PFSK-1 (cell line): ENCODE data around the gene MEN1.
A peak's percentile ranks its signal among the peaks of the same experiment; 100 is the strongest.

ENCODE experiments used
- FOXP2 ChIP-seq: optimal IDR thresholded peaks from 2 replicates; pipeline ENCODE3; 2011; ENCODE audit warnings: borderline replicate concordance, control low read depth, inconsistent platforms; ENCODE audit not compliant: insufficient read depth; ENCODE audit errors: extremely low read length, extremely low read depth
- POLR2AphosphoS5 ChIP-seq: IDR thresholded peaks from 2 replicates; pipeline ENCODE4 v1.6.1; 2012; ENCODE audit warnings: low read depth, mild to moderate bottlenecking, control low read depth, low read length, moderate library complexity
- SIN3A ChIP-seq: IDR thresholded peaks from 2 replicates; pipeline ENCODE4 v1.6.1; 2012; ENCODE audit warnings: mild to moderate bottlenecking, low read length, moderate library complexity, borderline replicate concordance; ENCODE audit not compliant: insufficient read depth
- TAF1 ChIP-seq: IDR thresholded peaks from 2 replicates; pipeline ENCODE4 v1.6.1; 2012; ENCODE audit warnings: low read length, control low read depth, borderline replicate concordance; ENCODE audit not compliant: insufficient read depth
- TF ChIP-seq, protein P1 (sequence below), 2 experiments: IDR thresholded peaks; 2 replicates each; pipeline versions ENCODE4 v1.6.1 to v1.8.0; 2011 to 2012; ENCODE audit warnings: low read depth in 2 of 2, low read length in 2 of 2, control low read depth in 1 of 2, inconsistent platforms in 1 of 2, mild to moderate bottlenecking in 1 of 2, moderate library complexity in 1 of 2; ENCODE audit not compliant: insufficient read depth in 1 of 2

Gene MEN1

DNA sequence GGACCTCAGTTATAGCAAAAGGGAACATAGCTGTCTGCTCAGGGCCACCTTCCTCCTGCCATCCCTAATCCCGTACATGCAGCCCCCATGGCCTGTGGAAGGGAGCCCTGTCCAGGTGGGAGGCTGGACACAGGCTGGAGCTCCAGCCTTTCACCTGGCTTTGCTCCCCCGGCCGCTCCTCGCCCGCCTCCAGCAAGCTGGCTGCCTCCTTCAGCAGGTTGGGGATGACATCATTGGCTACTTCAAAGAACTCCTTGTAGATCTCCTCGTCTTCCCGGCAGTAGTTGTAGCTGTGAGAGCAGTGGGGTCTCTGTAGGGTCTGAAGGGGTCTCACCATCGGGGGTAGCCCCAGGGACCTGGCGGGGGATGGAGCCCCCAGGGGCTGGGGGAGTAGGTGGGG lies 4.9 kb downstream of the MEN1 start:
- TF ChIP-seq FOXP2: no peak
- TF ChIP-seq, protein P1, sequence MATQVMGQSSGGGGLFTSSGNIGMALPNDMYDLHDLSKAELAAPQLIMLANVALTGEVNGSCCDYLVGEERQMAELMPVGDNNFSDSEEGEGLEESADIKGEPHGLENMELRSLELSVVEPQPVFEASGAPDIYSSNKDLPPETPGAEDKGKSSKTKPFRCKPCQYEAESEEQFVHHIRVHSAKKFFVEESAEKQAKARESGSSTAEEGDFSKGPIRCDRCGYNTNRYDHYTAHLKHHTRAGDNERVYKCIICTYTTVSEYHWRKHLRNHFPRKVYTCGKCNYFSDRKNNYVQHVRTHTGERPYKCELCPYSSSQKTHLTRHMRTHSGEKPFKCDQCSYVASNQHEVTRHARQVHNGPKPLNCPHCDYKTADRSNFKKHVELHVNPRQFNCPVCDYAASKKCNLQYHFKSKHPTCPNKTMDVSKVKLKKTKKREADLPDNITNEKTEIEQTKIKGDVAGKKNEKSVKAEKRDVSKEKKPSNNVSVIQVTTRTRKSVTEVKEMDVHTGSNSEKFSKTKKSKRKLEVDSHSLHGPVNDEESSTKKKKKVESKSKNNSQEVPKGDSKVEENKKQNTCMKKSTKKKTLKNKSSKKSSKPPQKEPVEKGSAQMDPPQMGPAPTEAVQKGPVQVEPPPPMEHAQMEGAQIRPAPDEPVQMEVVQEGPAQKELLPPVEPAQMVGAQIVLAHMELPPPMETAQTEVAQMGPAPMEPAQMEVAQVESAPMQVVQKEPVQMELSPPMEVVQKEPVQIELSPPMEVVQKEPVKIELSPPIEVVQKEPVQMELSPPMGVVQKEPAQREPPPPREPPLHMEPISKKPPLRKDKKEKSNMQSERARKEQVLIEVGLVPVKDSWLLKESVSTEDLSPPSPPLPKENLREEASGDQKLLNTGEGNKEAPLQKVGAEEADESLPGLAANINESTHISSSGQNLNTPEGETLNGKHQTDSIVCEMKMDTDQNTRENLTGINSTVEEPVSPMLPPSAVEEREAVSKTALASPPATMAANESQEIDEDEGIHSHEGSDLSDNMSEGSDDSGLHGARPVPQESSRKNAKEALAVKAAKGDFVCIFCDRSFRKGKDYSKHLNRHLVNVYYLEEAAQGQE (IDR thresholded peaks at IDR 0.05; ENCODE audit: insufficient read depth in 1 of 2, low read depth in 2 of 2, low read length in 2 of 2): no peak
- TF ChIP-seq SIN3A: no peak
- no peak for TF ChIP-seq TAF1
- TF ChIP-seq POLR2AphosphoS5: no peak

DNA sequence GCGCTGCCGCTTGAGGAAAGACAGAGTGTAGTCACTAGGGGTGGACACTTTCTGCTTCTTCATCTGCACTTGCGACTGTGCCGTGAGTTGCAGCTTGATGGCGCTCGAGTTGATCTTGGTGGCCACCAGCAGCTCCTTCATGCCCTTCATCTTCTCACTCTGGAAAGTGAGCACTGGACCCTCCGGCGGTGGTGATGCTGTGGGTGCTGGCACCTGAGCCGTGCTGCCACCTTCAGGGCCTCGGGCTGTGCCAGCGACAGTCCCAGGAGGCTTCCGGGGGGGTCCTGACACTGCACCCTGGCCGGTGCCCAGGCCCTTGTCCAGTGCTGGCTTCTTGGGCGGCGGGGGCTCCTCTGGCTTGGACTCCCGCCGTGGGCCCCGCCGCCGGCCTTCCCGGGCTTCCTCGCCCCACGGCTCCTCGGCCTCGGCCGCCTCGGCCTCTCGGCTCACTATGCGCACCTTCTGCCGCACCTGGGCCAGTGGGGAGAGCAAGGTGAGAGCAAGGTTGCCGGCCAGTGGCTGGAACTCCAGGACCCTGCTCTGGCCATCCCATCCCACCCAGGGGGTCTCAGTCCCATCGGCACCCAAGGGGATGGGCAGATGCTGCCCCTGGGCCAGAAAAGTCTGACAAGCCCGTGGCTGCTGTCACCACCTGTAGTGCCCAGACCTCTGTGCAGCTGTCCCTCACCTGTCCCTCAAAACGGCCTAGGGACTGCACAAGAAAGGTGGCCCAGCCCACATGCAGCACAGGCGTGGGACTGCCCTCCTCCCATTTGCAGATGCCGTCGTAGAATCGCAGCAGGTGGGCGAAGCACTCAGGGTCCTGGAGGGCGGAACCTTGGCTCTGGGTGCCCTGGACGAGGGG lies 5.8 kb downstream of the MEN1 start:
- TF ChIP-seq SIN3A (no peak), POLR2AphosphoS5 (no peak), FOXP2 (no peak), TAF1 (no peak)
- TF ChIP-seq, protein P1 (IDR thresholded peaks at IDR 0.05; ENCODE audit: insufficient read depth in 1 of 2, low read depth in 2 of 2, low read length in 2 of 2): no peak

DNA sequence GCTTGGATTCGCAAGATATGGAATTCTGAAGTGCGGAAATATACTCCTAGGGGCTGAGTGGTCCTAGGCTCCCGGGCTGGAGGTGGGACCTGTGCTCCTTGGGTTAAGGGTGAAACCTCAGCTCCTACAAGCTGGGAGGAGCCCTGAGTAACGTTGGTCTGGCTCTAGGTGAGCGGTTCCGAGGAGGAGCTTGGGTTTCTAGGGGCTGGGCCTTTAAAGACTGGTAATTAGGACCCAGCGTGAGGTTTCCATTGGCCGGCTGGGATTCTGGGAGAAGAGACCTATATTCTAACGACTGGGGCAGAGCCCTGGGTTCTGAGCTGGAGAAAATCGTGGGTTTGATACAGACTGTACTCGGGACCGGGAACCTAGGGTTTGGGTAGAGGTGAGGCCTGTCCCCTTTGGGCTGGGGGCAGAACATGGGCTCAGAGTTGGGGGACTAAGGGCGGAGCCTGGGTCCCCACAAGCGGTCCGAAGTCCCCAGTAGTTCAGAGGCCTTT lies 6.5 kb downstream of the MEN1 start:
- TF ChIP-seq, protein P1 (IDR thresholded peaks at IDR 0.05; ENCODE audit: insufficient read depth in 1 of 2, low read depth in 2 of 2, low read length in 2 of 2): no peak
- TF ChIP-seq FOXP2 (no peak), POLR2AphosphoS5 (no peak), SIN3A (no peak), TAF1 (no peak)

DNA sequence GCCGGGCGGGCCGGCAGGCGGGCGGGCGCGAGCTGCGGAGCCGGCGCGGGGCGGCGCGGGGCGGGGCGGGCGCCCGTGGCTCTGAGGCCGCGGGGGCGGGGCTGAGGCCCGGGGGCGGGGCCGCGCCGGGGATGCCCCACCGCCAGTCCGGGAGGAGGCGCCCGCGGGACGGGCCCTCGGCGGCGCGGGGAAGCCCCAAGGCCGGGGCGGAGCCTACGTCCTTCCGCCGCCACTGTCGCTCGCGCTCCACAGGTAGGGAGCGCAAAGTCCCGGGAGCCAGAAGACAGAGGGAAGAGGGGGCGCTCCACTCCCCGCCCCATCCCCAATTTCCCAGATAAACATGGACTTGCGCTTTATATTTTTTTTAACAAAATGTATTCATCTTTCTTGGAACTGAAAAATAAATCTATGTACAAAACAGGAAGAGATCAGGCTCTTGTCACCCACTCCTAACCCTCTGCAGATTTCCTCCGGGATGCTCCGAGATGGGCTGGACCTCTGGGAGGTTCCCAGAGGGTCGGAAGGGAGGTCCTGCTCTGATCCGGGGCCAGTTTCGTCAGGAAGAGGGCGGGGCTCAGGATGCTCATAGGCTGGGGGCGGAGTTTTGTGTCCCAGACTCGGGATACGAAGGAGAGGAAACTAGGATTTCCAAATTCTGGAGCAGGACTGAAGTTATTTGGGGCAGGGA lies 7.0 kb downstream of the MEN1 start, which contains the start of gene MAP4K2:
Gene MAP4K2 (minus strand): TSS at position 57 of the 688 bp plus-strand sequence. CDS start 65 bp downstream, outside the sequence.
- TF ChIP-seq FOXP2: peak; percentile 74
- TF ChIP-seq, protein P1 (IDR thresholded peaks at IDR 0.05; ENCODE audit: insufficient read depth in 1 of 2, low read depth in 2 of 2, low read length in 2 of 2): no peak
- TF ChIP-seq POLR2AphosphoS5: peak; percentile 73
- no peak for TF ChIP-seq TAF1
- TF ChIP-seq SIN3A: no peak; the same call in 1 of the 2 replicates
